PC-3 (cell line): ENCODE results near the gene PRSS56. TPM values are rescaled to one million over a fixed set of nuclear protein-coding genes. Genes with fewer than 3 reads are reported as not detected.

Experiments
- ATAC-seq: fragments of 200-7000 bp; cut with Tn5 transposase; 2 replicates; pipeline ENCODE4 v1.9.1; 2020; ENCODE audit warnings: mild to moderate bottlenecking, moderate library complexity
- BruUV-seq: library from RNA; stranded (reverse); fragments of 400-500 nt; replicated peaks from 2 replicates; lab custom pipeline; 2021; lab: Mats Ljungman, UMichigan
- CTCF ChIA-PET: fragments of 300-600 bp; sonication (Branson Sonifier 250); formaldehyde crosslinking; loops from one replicate; lab custom pipeline; 2022; ENCODE audit warnings: antibody characterized with exemption; lab: Charles Lee
- POLR2A ChIA-PET: fragments of 300-600 bp; sonication (Branson Sonifier 250); formaldehyde crosslinking; loops from one replicate; lab custom pipeline; 2022; ENCODE audit warnings: antibody characterized with exemption; ENCODE audit not compliant: unreplicated experiment; lab: Charles Lee
- DNase-seq: peaks from one replicate; pipeline ENCODE4 v3.0.0-alpha.2; 2015
- H2AFZ ChIP-seq: fragments of 300-600 bp; sonication (generic); 2 replicates; pipeline ENCODE4 v1.6.0; 2016; ENCODE audit warnings: antibody characterized with exemption, low read length
- H3F3A ChIP-seq: fragments of 300-600 bp; sonication (generic); one replicate; pipeline ENCODE4 v1.6.0; 2017; ENCODE audit warnings: antibody characterized with exemption, low read length, control low read depth, mild to moderate bottlenecking; ENCODE audit not compliant: unreplicated experiment
- H3K27ac ChIP-seq: fragments of 300-600 bp; sonication (generic); 2 replicates; pipeline ENCODE4 v1.5.1; 2016; ENCODE audit warnings: mild to moderate bottlenecking, low read length
- H3K27me3 ChIP-seq: fragments of 300-600 bp; sonication (generic); 2 replicates; pipeline ENCODE4 v1.6.1; 2016; ENCODE audit warnings: low read length, mixed read lengths
- H3K36me3 ChIP-seq: fragments of 300-600 bp; sonication (generic); 2 replicates; pipeline ENCODE4 v1.6.1; 2016; ENCODE audit warnings: low read depth, mixed run types, low read length, mixed read lengths
- H3K4me1 ChIP-seq: fragments of 300-600 bp; sonication (generic); 2 replicates; pipeline ENCODE4 v1.5.1; 2016; ENCODE audit warnings: low read length; ENCODE audit not compliant: insufficient read depth
- H3K4me2 ChIP-seq: fragments of 300-600 bp; sonication (generic); 2 replicates; pipeline ENCODE4 v1.6.0; 2016; ENCODE audit warnings: low read length
- H3K4me3 ChIP-seq: fragments of 300-600 bp; sonication (generic); 2 replicates; pipeline ENCODE4 v1.5.1; 2016; ENCODE audit warnings: mild to moderate bottlenecking, low read length, mixed read lengths
- H3K79me2 ChIP-seq: fragments of 300-600 bp; sonication (generic); 2 replicates; pipeline ENCODE4 v1.6.1; 2017; ENCODE audit warnings: low read length, mixed read lengths
- H3K9ac ChIP-seq: fragments of 300-600 bp; sonication (generic); 2 replicates; pipeline ENCODE4 v1.6.0; 2016; ENCODE audit warnings: mild to moderate bottlenecking, low read length
- H3K9me2 ChIP-seq: fragments of 300-600 bp; sonication (generic); replicated peaks from 2 replicates; pipeline ENCODE4 v1.6.1; 2016; ENCODE audit warnings: mixed run types, low read length, mixed read lengths
- H3K9me3 ChIP-seq: fragments of 300-600 bp; sonication (generic); 2 replicates; pipeline ENCODE4 v1.6.1; 2016; ENCODE audit warnings: low read length, mixed read lengths
- H4K20me1 ChIP-seq: fragments of 300-600 bp; sonication (generic); 2 replicates; pipeline ENCODE4 v1.6.1; 2016; ENCODE audit warnings: low read length, mixed read lengths
- CTCF ChIP-seq: fragments of 300-600 bp; sonication (generic); conservative IDR thresholded peaks from 2 replicates; pipeline ENCODE4 v1.5.1; 2017; ENCODE audit warnings: antibody characterized with exemption, low read depth, mild to moderate bottlenecking, low read length
- EZH2 ChIP-seq: fragments of 300-600 bp; sonication (generic); IDR thresholded peaks from one replicate; pipeline ENCODE4 v1.6.1; 2017; ENCODE audit warnings: antibody characterized with exemption, mild to moderate bottlenecking, low read length; ENCODE audit not compliant: unreplicated experiment
- EZH2phosphoT487 ChIP-seq: fragments of 300-600 bp; sonication (generic); IDR thresholded peaks from 2 replicates; pipeline ENCODE4 v1.6.1; 2018; ENCODE audit warnings: mild to moderate bottlenecking, antibody characterized with exemption, low read length, borderline replicate concordance
- intact Hi-C: fragments of 100-400 bp; cut with micrococcal nuclease; formaldehyde crosslinking; loops from 2 replicates; pipeline ENCODE4 v1.9.0; 2023
- total RNA-seq: library from RNA; depleted of rRNA; stranded (reverse); fragments of >200 nt; gene quantifications from 2 replicates; pipeline ENCODE4 v1.2.3, GENCODE V29; 2014

The PRSS56 gene
- total RNA-seq, 1 experiment from 2014 or later = not detected

DNA sequence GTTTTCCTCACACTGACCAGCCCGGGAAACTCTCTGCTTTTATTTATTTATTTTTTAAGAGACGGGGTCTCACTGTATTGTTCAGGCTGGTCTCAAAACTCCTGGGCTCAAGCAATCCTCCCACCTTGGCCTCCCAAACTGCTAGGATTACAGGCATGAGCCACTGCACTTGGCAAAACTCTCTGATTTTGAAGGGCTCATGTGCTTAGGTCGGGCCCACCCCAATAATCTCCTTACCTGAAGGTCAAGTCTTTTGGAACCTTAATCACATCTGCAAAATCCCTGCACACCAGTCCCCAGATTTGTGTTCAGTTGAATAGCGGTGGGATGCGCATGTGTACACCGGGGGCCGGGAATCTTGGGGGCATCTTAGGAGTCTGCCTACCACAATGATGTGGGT is 24.9 kb upstream of the PRSS56 start:
- BruUV-seq = no TSS peak
- Histone ChIP-seq H4K20me1 (no peaks in the 10 kb centered on the region), H3K4me2 (no peak overlapping the region), H2AFZ (no peak overlapping the region), H3K27me3 (no peaks in the 10 kb centered on the region), H3K4me1 (no peaks in the 10 kb centered on the region), H3K27ac (no peak overlapping the region), H3K4me3 (no peak overlapping the region), H3F3A (no peaks in the 10 kb centered on the region), H3K9me2 (no peaks in the 10 kb centered on the region), H3K79me2 (no peaks in the 10 kb centered on the region), H3K9me3 (no peaks in the 10 kb centered on the region), H3K36me3 (no peaks in the 10 kb centered on the region), H3K9ac (no peak overlapping the region)
- ATAC-seq (no peak), DNase-seq (no peak)
- ChIA-PET CTCF (no interaction called here), POLR2A (no interaction called here)
- intact Hi-C loops = no loop called here
- no peak for TF ChIP-seq CTCF
- TF ChIP-seq EZH2phosphoT487 = no peak
- no peak for TF ChIP-seq EZH2

- H2AFZ ChIP-seq = no peak overlapping the region
- no peak overlapping the region for H3K4me2 ChIP-seq
- H3F3A ChIP-seq = no peaks in the 10 kb centered on the region
- H3K9me3 ChIP-seq = no peaks in the 10 kb centered on the region
- H3K27me3 ChIP-seq = no peaks in the 10 kb centered on the region
- H3K9me2 ChIP-seq = no peaks in the 10 kb centered on the region
- no peak overlapping the region for H3K4me3 ChIP-seq
- no TSS peak for BruUV-seq
- intact Hi-C loops = no loop called here
- DNase-seq (no peak), ATAC-seq (no peak)
- no peak overlapping the region for H3K9ac ChIP-seq
- H3K4me1 ChIP-seq = no peaks in the 10 kb centered on the region
- no peaks in the 10 kb centered on the region for H4K20me1 ChIP-seq
- no peak overlapping the region for H3K27ac ChIP-seq
- ChIA-PET CTCF (no interaction called here), POLR2A (no interaction called here)
- H3K79me2 ChIP-seq = no peaks in the 10 kb centered on the region
- no peak for TF ChIP-seq EZH2
- no peak for TF ChIP-seq CTCF
- TF ChIP-seq EZH2phosphoT487 = no peak
- no peaks in the 10 kb centered on the region for H3K36me3 ChIP-seq
Measured at GRCh38 chr2:232496501-232497270, 23.5 kb upstream of the PRSS56 start.

DNA sequence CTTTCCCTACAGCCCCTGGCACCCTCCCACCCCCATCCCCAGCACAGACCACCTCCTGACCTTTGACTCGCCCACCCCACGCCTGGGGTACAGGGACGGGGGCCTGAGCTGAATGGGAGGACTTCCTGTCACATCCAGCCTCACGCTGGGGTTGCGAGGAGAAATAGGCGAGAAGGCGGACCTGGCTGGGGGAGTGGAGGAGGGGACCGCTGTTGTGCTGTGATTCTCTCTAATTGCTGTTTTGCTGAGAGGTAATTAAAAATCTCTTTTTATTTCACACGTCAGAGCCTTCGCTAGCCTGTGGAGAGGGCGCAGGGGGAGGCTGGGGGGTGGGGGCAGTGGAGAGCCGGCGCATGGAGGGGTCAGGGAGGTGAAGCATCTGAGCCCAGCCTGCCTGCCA is 22.8 kb upstream of the PRSS56 start:
- no peaks in the 10 kb centered on the region for H4K20me1 ChIP-seq
- H3K79me2 ChIP-seq = no peaks in the 10 kb centered on the region
- H3F3A ChIP-seq = no peaks in the 10 kb centered on the region
- no peak overlapping the region for H3K9ac ChIP-seq
- DNase-seq (no peak), ATAC-seq (no peak)
- intact Hi-C loops = no loop called here
- POLR2A ChIA-PET = no interaction called here
- H3K36me3 ChIP-seq = no peaks in the 10 kb centered on the region
- TF ChIP-seq CTCF (no peak), EZH2 (no peak), EZH2phosphoT487 (no peak)
- CTCF ChIA-PET = no interaction called here
- no TSS peak for BruUV-seq
- no peak overlapping the region for H2AFZ ChIP-seq
- H3K27ac ChIP-seq = no peak overlapping the region
- H3K9me3 ChIP-seq = no peaks in the 10 kb centered on the region
- H3K4me3 ChIP-seq = no peak overlapping the region
- no peaks in the 10 kb centered on the region for H3K27me3 ChIP-seq
- no peaks in the 10 kb centered on the region for H3K9me2 ChIP-seq
- no peaks in the 10 kb centered on the region for H3K4me1 ChIP-seq
- H3K4me2 ChIP-seq = no peak overlapping the region
